K562 (cell line): ENCODE data around the gene TAF4.

ENCODE experiments used
- CREB1 ChIP-seq, 2 experiments: sonication (generic) in 1 of 2; formaldehyde crosslinking in 1 of 2; IDR thresholded peaks; 2 replicates each; pipeline versions ENCODE4 v1.6.1 to v1.8.0; 2012 to 2022; ENCODE audit warnings: inconsistent platforms in 1 of 2, mild to moderate bottlenecking in 1 of 2, missing genetic modification reagents in 1 of 2, moderate library complexity in 1 of 2
- HIVEP1 ChIP-seq: fragments of 250-450 bp; sonication (Bioruptor Pico); IDR thresholded peaks from 2 replicates; pipeline ENCODE4 v1.4.0; 2020; ENCODE audit warnings: mild to moderate bottlenecking
- SMAD3 ChIP-seq: fragments of 450-650 bp; formaldehyde crosslinking; conservative IDR thresholded peaks from 2 replicates; pipeline ENCODE4 v1.4.0; 2020; ENCODE audit warnings: mild to moderate bottlenecking
- TF ChIP-seq, protein P1 (sequence below): sonication (generic); formaldehyde crosslinking; IDR thresholded peaks from 2 replicates; pipeline ENCODE4 v1.9.0; 2022; ENCODE audit warnings: mild to moderate bottlenecking, missing genetic modification reagents
- TF ChIP-seq, protein P2 (sequence below): fragments of 150-350 bp; conservative IDR thresholded peaks from 2 replicates; pipeline ENCODE4 v1.6.1; 2014; ENCODE audit warnings: low read length

DNA sequence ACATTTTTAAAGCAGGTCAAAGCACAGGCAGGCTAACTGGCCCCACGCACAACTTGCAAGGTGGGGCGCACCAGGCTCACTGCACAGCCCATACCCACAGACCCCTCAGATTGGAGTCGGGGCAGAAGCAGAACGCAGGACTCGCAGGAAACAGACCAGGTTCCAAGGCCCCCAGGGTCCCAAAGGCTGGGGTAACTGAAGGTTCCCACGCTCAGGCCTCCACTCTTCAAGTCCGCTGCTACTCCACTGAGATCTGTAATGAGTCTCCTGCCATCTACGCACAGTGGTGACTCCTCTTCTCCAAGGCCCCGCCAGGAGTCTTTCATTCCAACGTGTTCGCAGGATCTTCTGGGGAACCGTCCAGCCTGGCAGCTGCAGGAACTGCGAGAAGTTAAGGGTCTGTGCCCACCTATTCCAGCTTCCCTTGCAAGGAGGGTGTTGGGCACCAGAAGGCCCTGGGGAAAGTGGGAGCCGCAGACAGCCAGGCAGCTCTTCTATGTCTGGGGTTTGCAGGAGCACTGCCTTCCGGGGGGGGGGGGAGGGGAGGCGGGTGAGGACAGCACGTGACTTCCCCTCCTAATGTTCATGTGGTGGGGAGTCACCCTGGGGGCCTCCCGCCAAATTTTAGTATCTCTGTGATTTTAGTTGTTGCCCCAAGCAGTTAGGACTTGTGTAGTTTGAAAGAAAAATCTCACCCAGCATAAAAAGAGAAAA, 2.0 kb upstream of the TAF4 start:
- TF ChIP-seq CREB1 (IDR thresholded peaks at IDR 0.05) (no peak), CREB1 (CRISPR knock-in tag; IDR thresholded peaks at IDR 0.05) (no peak), SMAD3 (CRISPR knock-in tag) (no peak), HIVEP1 (no peak)
- TF ChIP-seq, protein P1, sequence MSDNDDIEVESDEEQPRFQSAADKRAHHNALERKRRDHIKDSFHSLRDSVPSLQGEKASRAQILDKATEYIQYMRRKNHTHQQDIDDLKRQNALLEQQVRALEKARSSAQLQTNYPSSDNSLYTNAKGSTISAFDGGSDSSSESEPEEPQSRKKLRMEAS, result no peak
- TF ChIP-seq, protein P2, sequence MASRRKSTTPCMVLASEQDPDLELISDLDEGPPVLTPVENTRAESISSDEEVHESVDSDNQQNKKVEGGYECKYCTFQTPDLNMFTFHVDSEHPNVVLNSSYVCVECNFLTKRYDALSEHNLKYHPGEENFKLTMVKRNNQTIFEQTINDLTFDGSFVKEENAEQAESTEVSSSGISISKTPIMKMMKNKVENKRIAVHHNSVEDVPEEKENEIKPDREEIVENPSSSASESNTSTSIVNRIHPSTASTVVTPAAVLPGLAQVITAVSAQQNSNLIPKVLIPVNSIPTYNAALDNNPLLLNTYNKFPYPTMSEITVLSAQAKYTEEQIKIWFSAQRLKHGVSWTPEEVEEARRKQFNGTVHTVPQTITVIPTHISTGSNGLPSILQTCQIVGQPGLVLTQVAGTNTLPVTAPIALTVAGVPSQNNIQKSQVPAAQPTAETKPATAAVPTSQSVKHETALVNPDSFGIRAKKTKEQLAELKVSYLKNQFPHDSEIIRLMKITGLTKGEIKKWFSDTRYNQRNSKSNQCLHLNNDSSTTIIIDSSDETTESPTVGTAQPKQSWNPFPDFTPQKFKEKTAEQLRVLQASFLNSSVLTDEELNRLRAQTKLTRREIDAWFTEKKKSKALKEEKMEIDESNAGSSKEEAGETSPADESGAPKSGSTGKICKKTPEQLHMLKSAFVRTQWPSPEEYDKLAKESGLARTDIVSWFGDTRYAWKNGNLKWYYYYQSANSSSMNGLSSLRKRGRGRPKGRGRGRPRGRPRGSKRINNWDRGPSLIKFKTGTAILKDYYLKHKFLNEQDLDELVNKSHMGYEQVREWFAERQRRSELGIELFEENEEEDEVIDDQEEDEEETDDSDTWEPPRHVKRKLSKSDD, result no peak
